Measurements from ENCODE around the gene SPTBN5. TPM values are rescaled to one million over a fixed set of nuclear protein-coding genes. Genes with fewer than 3 reads are reported as not detected.

The SPTBN5 gene
- polyA plus RNA-seq (ENCODE audit: insufficient read depth in 1 of 5, insufficient read length in 5 of 5, low replicate concordance in 1 of 5) = 1 to 10 TPM in 4 of 5 donors, under 1 TPM in 1; 0.99 to 1.8 (median 1.4) TPM
- long read RNA-seq, donor 1 = 0 reads
- long read RNA-seq, donor 2 = 0 reads
- long read RNA-seq, donor 3 = 0 reads
- long read RNA-seq, donor 4 = 0 reads
- long read RNA-seq, donor 5 = 0 reads
- long read RNA-seq, donor 6 = 0 reads
- long read RNA-seq, donor 7 = 0 reads
- long read RNA-seq, donor 8 = 0 reads

DNA sequence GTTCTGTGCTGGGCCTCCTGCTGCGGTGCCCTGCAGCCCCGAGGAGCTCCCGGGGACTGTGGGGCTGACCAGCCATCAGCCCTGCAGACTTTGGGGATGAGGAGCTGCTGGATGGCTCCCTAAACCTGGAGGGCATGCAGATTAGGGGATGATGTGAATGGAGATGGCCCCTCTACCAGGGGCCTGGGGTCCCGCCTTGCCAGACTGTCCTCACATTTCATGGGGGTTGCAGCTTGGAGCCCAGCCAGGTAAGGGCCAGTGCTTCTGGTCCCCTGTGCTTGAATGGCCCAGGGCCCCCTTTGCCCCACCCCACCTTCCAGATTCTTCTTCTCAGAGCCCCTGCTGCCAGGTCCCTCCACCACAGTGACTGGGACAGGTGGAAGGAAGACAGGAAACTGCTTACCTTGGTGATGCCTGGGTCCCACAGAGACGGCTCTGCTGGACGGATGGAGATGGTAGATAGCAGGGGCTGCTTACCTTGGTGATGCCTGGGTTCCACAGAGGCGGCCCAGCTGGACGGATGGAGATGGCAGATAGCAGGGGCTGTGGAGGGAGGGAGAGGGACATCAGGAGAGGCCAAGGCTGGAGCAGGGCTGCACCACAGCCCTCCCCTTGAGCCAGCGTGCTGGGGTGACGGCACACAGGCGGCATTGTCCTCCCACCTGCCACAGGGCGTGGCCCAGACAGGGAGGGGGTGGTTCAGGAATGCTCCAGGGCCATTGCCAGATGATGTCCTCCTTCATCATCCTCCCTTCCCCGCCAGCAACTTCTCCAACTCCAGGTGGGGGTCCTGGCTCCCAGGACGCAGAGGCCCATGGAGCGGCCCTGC, at the start of gene SPTBN5:
TSS of gene SPTBN5 (minus strand) at position 632 of the 829 bp plus-strand sequence. CDS start at position 76, 556 bp downstream.
- no peak for DNase-seq

DNA sequence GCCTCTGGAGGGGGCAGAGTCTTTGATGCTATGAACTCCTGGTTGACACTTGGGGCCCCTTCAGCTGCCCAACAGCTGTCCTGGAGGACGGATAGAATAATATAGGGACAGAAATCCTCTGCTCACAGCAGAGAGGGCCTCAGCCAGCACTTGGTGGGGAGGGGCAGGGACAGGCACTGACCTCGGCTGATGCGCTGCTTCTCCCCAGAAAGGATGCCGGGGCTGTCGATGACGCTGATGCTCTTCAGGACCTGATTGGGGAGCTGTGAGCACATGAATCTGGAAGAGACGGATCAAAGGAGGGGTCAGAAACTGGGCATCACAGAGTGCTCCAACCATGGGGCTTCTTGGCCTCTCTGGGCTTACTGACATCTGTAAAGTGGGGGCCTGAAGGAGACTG, 49.0 kb upstream of the SPTBN5 start:
- DNase-seq = no peak

DNA sequence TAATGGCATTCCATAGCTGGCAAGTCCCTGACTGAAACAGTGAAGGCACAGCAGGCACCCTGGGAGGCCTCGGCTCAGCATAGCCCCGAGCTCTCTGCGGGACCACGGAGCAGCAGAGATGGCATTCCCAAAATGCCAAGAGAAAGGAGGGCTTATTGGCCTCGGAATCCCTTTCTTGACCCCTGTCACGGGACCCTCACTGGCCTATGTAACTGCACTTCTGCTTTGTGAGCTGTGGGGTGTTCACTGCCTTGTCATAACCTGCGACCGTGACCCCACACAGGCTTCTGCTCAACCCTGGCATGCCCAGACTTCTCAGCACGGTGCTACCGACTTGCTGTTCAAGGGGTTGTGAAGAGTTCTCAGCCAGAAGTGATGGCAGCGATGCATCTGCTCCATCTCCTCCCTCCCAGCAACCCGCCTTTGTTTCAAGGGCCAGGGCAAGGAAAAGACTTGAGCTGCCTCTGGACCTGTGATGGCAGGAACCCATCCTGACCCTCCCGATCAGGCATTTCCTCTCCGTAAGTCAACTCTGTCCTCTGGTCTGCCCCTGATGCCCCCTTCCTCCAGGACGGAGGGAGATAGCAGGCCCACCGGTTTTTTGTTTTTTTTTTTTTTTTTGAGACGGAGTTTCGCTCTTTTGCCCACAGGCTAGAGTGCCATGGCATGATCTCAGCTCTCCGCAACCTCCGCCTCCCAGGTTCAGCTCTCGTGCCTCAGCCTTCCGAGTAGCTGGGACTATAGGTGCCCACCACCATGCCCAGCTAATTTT, 48.0 kb upstream of the SPTBN5 start:
- DNase-seq = no peak

DNA sequence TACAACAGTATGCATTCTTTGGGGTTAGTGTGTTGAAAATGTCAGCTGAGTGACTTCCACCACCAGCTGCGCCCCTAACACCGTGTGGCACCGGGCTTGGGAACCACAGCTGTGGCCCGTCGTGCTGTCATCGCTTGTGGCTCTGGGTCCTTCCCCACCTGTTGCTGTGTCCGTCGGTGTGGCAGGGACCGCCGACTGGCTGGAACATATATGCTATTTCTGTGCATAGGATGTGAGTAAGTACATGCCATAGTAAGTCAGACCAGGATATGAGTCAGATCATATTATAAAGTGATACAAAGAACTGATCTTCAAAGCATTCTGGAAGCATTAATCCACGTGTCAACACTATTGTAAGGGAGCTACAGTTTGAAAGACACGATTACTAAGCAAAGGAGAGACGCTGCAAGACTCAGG, 46.6 kb upstream of the SPTBN5 start:
- no peak for DNase-seq

DNA sequence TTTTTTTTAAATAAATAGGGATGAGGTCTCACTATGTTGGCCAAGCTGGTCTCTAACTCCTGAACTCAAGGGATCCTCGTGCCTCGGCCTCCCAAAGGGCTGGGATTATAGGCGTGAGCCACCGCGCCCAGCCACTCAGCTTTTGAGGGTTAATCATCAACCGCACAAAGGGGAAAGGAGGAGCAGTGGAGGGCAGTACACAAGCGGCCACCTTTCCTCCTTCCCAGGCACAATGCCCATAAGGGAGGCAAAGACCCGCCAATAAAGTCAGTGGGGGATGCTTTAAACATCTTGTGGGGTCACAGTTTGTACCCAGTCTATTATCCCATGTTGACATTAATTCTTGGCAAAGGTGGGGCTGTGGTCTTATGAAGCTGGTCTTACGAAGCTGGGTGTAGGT, 46.1 kb upstream of the SPTBN5 start:
- no peak for DNase-seq

DNA sequence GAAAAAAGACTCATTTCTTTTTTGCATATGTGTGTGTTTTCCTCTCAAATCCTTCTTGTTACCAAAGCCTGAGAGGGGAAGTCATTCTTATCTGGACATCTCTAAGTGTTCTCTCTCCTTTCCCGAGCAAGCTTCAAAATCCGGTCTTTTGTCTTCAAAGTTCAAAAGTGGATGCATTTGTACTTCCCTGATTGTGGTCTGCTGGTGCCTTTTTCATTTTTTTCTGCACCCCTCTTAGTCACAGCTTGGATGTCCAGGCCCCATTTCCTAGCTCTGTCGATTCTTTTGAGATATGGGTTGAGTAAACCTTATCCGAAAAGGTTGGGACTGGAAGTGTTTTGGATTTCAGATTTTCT, 43.7 kb upstream of the SPTBN5 start:
- no peak for DNase-seq

DNA sequence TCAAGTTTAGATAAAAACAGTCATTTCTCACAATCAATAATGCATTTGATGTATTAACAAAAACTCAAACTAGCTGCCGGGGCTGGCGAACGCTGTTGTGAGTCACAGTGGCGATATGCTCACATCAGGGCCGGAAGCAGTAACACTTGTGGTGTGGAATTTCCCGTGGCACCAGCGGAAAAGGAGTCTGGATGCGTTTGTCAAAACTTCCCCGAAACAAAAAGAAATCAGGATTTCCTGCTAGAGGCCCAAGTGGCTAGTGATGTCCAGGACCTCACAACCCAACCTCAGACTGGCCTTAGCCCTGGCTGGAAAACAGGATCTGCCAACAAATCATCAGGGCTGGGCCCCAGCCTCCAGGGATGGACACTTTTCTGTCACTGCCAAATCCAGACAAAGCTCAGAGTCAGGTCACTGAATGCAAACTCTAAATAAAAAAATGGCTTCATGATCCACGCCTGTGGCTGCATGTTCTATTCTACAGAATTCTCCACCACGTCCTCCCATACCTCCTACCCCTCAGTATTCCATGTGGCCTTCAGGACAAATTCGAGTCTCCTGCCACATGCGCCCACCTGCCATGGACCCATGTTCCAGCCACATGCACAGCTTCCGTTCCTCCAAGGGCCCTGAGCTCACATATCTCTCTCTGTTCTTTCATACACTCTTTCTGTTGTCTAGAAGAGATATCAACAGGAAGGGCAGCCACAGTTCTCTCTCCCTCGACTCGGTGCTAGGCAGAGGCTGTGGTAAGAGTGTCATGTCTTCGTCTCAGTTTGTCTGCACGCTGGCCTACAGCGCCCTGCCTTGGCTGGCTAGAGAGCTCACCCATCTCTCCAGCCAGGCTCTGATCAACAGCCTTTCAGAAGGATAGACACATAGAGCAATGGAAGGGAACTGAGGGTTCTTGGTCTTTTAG, 43.1 kb upstream of the SPTBN5 start:
- no peak for DNase-seq

DNA sequence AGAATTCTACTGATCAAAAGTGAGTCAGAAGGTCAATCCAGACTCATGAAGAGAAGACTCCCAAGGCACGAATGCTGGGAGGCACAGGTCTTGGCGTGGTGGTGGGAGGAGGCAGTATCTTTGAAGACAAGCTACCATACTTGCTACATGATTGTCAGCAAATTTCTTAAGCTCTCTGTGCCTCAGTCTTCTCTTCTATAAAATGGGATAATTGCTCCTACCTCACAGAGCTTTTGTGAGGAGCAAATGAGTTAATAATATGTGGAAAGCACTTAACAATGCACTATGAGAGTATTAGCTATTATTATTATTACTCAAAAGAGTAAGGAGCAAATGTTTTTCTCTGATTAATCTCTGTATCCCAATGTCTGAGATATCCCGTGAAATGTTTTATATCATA, 42.3 kb upstream of the SPTBN5 start:
- no peak for DNase-seq

DNA sequence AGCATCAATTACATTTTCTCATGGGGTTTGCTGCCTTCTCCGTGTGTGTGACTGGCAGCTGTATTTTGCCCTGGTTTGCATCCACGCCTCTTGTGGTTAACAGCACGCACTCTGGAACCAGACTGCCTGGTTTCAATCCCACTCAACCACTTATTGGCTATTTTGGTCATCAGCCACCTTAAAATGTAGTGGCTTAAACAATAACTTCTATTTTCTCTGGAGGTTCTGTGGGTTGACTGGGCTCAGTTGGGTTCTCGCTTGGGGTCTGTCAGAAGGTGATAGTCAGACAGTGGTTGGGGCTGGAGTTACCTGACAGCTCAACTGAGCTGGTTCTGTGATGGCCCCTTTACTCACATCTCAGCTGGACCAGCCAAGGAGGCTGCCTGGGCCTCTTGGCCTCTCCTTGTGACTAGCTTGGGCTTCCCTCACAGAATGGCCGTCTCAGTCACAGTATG, 41.7 kb upstream of the SPTBN5 start:
- no peak for DNase-seq

DNA sequence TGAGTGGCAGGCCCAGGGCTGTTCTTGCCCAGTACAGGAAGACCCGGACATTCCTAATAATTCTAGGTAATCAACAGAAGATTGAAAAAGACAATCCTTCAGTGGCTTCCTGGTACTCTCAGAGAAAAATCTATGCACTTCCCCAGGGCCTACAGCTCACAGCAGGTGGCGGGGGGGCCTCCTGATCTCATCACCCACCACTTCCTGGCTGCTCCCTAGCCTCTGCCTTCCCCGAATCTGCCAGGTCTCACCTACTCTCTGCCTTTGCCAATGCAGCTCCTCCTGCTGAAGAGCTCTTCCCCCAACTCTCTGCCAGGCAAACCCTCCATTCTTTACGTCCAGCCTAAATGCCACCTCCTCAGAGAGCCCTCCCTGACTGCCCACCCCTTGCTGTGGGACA, 41.0 kb upstream of the SPTBN5 start:
- no peak for DNase-seq

DNA sequence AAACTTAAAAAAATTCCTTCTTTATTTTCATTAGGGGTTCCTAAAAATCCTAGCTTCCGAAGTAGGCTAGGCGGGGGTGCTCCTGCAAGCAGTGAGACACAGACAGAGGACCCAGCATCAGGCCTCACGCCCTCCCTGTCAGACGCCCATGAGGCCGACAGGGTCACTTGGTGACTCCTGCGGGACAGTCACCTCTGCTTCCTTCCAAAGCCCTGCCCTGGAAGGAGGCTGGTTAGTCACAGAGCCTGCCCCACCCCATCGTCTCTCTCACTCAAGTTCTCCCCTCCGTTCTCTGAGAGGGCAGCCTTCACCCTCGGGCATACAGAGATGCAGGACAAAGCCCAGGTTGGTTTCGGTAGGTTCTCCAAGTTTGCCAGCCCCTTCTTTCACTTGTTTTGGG, 39.9 kb upstream of the SPTBN5 start:
- DNase-seq = no peak

DNA sequence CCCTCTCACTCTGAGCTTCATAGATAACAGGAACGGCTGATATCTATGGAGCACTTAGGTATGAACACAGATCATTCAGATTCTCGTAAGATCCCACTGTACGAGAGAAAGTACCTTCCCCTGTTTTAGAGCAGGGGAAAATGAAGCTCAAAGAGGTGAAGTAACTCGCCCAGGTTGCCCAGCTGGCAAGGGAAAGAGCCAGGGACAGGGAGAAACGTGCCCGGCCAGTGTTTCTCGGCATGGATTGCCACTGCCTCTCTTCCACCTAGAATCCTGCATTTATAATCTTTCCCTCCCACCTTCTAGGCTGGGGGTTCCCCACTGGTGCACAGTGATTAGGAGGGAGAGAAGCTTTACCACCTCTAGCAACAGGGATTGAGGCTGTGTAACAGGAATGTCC, 39.5 kb upstream of the SPTBN5 start:
- no peak for DNase-seq

DNA sequence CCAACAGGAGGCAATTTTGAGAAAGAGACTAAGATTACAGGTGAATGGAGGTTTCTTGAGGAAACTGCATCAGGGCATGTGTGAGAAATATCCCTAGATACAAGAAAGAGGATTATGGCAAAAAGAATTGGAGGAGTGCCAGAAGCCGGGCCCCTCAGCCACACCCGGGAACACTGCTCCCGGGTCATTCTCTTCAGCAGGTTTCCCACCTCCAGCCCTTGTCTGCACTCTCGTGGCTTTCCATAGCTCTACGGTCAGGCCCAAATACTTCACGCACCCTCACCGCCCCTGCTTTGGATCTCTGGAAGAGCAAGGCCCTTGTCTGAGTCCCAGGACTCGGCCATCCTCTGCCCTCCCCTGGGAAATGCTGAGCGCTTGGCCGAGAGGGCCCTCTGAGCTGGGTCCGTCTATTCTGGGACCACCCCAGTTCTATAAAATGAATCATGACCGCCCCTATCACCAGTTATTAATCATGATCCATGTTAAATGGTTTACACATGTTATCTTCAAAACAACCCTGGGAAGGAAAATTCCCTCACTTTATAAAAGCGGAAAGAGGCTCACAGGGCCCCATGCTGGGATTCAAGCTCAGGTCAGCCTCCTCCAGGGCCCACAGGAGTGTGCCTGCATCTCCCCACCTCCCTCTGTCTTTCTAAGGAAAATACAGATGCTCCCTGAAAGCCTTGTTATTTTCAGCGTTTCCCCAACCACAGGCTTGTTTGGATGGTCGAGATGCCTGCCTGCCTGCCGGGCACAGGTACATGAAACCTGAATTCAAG, 38.8 kb upstream of the SPTBN5 start:
- DNase-seq = no peak

DNA sequence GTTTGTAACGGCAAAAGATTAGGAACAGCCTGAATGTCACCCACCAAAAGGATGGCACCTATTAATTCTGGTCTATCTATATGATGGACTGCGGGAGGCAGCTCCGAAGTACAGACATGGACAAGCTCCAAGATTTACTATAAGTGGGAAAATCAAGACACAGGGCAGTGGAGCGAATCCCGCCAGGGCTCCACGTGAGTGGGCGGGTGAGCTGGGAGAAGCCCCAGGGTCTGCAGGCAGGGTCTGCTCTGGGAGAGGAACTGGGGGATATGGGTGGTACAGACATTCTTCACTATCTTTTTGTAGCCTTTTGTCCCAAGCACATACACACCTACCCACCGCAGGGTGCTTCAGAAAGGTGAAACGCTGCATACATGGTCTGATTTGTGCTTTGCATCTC, 38.2 kb upstream of the SPTBN5 start:
- no peak for DNase-seq

DNA sequence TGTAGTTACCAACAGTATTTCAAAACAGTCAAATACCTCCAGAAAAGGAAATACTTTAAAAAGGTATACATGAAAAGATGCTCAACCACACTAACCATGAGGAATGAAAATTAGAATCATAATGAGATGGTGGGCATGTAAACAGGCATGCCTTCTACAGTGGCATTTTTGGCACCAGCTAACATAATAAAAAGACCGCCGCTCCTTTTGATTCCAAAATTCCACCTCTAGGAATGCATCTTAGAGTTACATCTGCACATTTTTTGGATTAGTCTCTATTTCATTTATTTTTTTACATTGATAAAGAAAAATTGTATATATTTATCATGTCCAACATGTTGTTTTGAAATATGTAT, 37.0 kb upstream of the SPTBN5 start:
- no peak for DNase-seq

DNA sequence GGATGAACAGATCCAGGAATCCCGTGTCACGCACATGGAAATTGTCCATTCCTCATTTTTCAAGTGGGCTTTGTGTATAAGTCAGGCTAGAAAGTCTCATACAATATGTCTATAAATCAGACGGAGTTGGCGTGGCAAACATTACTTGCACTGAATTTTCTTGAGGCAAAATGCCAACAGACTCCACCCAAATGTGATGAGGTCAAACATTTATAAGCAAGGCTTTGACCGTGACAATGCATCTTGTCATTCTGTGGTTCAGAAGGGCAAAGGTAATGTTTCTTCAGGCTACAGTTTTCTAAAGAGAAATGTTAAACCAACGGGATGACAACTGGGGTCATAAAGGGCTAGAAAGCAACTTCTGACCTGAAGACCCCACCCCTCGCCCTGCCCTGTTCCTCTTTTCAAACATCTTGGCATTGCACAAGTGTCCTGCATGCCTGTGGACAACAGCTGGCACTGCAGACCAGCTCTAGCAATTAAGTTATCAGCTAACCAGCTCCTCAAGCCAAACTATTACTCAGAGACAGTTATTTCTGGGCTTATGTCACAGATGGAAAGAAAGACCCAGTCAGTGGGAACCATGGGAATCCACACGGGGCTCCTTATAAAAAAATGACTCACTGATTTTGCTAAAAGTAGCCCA, 36.5 kb upstream of the SPTBN5 start:
- DNase-seq = no peak

DNA sequence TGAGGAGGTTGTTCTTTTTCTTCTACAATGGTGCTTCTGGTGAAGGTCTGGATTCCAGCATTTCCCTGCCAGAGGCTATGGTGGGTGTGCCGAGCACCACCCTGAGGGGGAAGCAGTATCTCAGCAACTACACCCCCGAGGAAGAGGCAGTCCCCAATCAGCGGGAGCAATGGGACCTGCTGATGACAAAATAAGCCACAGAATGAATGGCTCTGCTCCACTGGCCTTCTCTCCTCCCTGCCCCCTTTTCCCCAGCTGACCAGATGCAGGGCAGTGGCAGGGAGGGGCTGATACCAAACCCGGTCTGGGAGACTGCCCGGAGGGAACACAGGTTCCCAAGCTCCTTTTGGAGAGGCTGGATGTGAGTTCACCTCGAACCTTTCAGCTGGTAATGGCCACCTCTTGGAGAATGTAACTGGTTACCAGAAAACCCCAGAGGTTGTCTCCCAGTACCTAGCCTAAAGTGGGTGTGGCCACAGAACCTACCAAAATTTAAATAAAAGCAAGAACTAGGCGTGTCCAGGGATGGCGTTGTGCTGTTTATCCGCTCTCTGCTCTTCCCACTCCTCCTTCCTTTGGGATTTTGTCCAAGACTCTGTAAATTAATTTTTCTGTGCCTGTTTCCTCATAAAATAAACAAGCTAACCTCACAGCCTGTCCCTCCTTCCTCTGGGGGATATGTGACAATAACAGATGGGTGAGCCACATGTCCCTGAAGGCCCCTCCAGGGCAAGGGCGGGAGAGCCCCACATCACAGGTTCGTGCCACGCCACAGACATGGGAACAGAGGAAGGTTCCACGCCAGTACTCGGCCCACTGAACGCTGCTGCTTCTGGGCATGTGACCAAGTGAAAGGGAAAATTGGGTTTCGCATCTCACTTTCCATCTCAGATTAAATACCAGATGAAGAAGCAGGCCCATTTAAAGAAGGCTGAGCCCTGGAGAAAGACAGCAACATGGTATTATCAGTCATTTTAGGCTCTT, 35.1 kb upstream of the SPTBN5 start:
- no peak for DNase-seq

DNA sequence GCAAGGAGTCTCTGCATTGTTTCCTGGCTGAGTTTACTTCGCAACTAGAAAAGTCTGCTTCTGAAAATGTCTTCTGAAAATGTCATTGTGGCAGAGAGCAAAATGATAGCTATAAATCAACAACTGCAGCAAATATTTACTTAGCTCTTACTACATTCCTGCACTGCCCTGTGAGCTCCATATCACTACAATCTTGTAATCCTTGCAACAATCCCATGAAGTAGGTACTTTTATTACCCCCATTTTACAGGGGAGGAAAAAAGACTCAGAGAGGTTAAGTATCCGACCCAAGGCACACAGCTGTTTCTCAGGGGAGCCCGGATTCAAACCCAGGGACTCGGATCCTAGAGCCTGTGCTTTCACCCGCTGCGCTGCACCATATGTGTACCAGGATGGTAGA, 34.2 kb upstream of the SPTBN5 start:
- no peak for DNase-seq

DNA sequence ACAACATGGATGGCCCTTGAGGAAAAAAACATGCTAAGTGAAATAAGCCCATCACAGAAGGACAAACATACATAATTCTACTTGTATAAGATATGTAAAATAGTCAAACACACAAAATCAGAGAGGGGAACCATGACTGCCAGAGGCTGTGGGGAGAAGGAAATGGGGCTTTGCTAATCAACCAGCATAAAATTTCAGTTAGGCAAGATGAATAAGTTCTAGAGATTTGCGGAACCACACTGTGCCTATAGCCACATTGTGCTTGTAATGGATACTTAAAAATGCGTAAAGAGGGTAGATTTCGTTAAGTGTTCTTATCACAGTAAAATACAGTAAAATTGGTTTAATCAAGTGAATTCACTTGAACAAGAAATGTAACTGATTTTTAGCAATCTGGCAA, 33.7 kb upstream of the SPTBN5 start:
- no peak for DNase-seq

Measured in right lung (tissue), 10 donors.